T-helper 1 cell (primary cell): Measurements from ENCODE around the gene SECISBP2.
"Not testable (repeated sequence)": the region's sequence is repeated elsewhere in the genome, so short reads cannot be mapped to it uniquely, and the experiment has no call there.

Source experiments
- DNase-seq, 5 donors: peaks; one replicate each; pipeline ENCODE4 v3.0.0-alpha.2; 2012 to 2020

Gene SECISBP2

DNA sequence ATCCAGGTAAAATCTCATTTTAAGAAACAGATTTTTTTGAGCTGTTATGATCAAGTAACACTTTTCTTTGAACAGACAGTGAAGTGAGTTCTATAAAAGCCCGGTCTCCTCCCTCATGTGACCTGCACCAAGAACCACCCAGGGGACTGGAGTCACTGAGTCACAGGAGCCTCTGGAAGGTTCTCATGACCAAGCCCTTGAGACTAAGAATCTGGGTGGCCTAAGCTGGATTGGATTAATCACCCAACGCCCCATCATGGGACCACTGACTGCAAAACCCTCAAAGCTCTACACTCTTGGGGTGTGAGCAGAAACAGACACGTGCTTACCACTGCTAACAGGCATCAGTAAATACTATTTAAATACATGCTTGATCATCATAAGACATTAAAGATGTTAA lies 48.4 kb downstream of the SECISBP2 start:
- no peak for DNase-seq

DNA sequence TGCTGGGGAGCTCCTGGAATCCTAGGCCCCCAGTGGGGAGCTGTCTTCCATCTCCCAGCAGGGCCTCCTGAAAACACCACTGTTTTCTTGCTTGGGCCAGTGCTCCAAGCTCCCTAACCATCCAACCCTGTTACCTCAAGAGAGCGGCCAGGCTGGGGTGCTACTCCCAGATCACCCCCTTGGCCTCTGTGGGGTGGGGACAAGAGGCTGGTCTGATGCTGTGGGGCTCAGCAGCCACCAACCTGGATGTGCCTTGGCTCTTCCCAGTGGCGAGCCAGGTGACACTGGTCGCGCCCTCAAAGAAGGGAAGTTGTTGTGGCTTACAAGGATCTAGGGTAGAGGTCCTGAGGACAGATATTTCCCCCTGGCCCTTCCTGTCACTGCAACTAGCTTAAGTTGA lies 49.0 kb downstream of the SECISBP2 start:
- DNase-seq, result no peak

DNA sequence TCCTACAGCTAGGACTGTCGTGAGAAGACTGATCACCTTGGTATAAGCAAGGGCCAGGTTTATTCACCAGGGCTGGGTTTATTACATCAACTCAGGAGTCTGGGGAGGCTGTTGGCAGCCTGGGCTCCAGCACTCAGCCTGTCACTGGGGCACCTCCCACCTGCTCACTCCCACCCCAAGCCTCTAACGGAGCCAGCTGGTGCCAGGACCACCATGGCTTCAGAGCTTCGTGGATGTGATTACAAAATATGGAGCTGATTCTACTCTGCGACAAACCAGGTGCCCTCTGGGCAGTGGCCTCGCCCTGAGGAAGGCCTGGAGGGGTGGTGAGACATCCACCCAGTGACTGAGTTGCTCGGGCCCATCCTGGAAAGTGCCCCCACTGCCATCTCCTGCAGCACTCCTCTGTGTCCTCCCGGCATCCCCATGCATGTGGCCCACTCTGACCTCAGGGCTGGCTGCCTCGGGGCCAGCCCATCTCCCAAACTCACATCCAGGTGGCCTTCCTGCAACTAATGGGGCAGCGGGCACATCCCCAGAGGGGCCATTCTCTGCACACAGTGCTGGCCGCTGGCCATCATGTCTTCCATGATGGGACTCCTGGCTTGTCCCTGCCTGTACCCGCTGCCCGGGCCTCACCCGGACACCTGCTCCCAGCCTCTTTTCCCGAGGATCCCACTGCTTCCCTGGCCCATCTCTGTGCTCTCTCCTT lies 49.6 kb downstream of the SECISBP2 start:
- DNase-seq, result no peak

DNA sequence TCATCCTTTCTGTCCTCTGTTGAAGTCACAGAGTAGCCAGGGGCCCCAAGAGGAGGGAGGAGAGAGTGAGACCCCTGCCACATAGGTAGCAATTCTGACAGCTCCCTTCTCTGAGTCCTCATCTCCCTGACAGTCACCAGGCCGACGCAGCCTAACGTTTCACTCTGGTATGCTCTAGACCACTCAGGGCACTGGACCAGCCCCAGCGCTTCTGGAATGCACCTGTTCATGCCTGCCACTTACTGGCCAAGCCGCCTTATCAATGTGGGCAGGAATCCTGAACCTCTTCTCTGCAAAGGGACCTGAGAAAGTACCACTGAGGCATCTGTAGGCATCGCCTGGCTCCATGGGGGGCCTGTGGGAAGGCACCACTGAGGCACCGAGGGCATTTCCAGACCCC lies 50.2 kb downstream of the SECISBP2 start:
- DNase-seq, result no peak

DNA sequence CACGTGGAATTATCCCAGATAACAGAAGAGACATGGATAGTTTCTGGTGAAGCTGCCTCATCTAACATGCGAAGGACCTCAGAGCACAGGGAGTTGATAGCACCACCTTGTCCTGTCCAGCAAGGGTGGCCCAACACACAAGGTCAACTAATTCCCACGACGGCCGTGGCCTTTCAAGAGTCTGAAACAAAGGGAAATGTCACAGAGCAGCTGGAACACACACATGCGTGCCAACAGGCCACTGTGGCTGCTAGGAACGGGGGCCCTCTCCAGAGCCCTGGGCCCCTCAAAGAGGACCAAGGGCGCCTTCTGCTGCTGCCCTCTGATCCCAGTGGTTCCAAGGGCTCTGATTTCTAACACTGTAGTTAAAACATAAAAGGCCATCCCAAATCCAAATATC lies 50.7 kb downstream of the SECISBP2 start:
- no peak for DNase-seq

DNA sequence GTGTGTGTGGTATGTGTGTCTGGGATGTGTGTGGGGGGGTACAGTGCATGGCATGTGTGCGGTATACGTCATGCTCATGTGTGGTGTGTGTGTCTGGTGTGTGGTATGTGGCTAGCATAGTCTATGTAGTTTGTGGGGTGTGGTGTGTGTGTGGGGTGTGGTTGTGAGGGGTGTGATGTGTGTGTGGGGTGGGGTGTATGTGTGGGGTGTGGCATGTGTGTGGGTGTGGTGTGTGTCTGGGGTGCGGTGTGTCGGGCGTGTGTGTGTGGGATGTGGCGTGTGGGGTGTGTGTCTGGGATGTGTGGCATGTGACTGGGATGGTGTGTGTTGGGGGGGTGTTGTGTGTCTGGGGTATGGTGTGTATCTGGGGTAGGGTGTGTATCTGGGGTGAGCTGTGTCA lies 52.3 kb downstream of the SECISBP2 start:
- no peak for DNase-seq

DNA sequence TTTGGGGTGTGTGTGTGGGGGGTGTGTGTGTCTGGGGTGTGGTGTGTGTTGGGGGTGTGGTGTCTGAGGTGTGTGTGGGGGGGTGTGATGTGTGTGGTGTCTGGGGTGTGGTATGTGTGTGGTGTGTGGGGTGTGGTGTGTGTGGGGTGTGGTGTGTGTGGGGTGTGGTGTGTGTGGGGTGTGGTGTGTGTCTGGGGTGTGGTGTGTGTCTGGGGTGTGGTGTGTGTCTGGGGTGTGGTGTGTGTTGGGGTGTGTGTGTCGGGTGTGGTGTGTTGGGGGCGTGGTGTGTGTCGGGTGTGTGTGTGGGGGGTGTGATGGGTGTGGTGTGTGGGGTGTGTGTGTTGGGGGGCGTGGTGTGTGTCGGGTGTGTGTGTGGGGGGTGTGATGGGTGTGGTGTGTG lies 53.5 kb downstream of the SECISBP2 start:
- not testable (repeated sequence) for DNase-seq

DNA sequence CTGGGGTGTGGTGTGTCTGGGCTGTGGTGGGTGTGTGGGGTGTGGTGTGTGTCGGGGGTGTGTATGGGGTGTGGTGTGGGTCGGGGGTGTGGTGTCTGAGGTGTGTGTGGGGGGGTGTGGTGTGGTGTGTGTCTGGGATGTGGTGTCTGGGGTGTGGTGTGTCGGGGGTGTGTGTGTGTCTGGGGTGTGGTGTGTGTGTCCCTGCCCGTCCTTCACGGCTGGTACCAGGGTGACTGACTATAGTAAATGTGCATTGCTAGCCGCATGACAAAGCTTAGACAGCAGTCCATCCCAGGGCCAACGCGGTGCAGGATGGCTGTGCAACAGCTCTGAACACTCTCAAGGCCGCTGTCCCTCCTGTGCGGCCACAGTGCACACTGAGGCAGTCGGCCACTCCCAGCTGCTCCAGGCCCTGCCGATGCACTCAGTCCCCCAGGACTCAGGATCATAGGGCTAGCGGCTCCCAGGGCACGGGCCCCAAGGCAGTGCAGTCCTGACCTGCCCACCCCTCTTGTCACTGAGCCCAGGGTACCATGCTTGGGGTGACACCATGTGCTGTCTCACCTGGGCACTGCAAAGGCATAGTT lies 54.0 kb downstream of the SECISBP2 start:
- DNase-seq, result peak in 4 of 5 donors; percentile 40 to 62 (median 46)

DNA sequence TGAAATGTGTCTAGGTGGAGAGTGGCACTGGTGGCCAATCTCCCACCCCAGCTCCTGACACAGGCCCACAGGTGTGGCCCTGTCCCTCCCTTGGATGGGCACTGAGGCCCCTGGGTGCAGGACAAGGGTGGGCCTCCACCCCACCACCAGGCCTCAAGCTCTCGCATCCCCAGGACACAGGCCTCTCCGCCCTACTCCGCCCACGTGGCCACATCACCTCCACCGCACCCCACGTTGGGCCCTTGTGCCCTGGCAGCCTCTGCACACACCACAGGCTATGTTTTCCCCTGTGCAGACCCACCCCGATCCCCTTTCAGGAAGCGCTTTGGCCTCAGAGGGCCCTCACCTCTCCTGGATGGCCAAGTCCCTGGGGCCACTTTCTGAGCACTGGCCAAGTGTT lies 54.7 kb downstream of the SECISBP2 start:
- DNase-seq, result no peak

DNA sequence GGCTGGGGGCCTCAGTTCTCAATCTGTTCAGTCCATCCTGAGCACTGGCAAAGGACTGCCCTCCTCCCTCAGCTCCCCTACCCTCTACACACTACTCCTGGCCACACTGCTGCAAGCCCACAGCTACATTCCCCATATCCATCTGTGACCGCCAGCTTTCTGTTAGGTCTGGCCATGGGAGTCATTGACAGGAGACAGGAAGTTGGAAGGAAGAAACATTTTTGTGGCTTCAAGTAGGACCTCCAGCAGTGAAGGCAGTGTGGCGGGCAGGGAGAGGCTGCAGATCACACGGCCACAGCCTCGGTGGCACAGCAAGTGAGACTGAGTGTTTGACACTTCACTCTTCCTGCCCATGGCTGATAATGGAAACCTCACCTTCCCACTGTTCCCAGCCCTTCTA lies 55.9 kb downstream of the SECISBP2 start:
- no peak for DNase-seq

DNA sequence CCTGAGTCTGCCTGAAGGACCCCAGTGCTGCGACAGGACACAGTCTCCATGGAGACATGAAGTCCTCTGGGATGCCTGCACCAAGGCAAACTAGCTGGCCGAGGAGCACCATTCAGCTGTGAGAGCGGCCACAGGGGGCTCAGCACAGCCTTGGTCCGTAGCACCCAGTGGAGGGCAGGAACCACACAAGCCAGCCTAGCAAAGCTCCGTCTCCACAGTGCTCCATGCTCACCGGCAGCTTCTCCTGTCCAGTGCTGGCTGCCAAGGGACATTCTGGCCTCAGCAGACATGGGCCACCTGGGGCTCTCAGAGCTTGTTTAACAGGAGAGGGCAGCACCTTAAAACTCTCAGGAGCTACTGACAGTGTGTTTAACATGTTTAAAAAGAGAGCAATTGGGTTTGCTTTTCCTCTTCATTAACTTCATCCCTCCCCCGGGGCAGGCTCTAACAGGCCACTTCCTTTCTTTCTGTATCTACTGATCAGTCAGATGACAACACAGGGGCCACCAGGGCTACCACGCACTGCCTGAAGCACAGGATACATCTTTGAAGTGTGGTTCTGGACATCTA lies 57.0 kb downstream of the SECISBP2 start:
- DNase-seq, result peak in 2 of 5 donors; percentile 12 to 34

DNA sequence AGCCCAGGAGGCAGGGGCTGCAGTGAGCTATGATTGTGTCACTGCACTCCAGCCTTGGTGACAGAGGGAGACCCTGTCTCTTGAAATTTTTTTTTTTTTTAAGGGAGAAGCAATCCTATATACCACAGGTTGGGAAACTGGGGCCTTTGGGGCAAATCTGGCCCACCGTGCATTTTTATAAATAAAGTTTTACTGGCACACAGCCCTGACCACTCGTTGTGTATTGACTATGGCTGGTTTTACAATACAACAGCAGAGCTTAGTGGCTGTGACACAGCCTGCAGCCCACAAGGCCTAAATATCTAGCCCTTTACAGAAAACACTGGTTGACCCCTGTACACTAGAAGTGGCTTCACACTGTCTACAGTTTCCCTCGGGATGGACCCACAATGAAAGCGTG lies 58.0 kb downstream of the SECISBP2 start:
- DNase-seq, result no peak

DNA sequence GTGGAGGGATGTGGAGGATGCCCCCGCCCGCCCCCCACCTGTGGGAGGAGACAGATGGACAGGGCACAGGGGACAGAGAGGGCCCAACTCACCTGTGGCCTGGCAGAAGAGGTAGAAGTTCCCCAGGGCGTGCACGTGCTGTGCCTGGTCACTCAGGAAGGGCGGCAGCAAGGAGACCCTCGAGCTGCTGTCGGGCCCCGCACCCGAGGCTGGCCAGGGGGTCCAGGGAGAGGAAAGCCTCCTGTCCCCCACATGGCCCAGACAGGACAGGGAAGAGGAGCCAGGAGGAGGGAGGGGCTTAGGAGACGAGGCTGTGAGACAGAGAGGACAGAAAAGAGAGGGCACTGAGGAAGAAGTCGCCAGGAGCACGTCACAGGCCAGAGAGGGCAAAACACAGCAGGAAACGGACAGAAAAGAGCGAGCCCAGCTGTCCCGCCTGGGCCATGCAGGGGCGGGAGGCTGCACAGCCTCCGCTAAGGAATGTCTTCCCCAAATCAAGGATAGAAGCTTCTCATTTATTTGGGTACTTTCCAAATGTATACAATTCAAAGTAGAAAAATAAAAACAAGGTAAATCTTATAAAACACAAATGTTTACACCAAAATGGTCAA lies 58.5 kb downstream of the SECISBP2 start:
- no peak for DNase-seq

DNA sequence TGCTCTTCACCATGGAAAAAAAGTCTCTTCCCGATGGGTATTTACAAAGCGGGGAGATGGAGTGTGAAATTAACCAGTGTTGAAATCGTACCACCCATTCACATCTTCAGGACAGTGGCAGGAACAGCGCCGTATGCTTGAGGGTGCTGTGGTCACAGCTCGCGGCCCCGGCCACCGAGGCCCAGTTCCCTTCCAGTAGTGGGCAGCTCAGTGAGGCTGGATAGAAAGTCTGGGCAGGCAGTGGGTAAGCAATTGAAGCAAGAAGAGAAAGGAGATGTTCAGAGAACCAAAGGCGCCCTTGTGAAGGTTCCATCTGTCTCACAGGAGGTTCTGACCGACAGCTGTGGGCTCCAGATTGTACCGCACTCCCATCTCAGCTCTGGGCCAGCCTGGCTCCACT lies 59.1 kb downstream of the SECISBP2 start:
- DNase-seq, result no peak

DNA sequence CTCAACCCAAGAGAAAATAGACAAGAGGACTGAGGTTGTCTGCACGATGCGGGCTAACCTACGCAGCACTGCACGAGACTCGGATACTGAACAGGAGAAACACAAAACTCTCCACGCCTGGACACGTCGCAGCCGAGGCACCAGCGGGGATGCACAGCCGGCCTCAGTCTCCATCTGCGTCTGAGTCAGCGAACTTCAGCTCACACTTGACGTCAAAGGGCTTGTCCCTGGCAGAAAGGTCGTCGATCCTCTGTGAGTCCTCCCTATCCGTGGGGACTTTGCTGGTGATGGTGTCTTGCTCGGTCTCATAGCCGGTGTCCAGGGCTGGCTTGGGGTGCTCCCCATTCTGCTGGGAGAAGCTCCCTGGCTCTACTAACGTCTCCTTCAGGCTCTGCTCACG lies 60.2 kb downstream of the SECISBP2 start:
- DNase-seq, result no peak

DNA sequence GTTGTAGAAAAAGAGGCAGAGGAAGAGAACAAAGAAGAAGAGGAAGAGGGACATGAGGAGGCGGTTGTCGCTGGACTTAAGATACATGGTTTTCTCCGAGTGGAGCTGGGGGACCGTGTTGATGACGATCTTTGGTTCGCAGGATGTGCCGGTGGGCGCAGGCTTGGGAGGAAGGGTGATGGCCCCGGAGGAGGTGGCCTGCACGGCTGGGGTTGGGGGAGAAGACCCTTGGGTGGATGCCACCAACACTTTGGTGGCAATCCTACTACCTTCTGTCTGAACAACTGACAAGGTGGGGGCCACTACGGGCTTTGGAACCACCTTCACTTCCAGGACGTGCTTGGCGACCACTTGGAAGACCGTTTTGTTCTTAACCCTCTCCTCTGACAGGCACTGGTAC lies 60.7 kb downstream of the SECISBP2 start:
- no peak for DNase-seq

DNA sequence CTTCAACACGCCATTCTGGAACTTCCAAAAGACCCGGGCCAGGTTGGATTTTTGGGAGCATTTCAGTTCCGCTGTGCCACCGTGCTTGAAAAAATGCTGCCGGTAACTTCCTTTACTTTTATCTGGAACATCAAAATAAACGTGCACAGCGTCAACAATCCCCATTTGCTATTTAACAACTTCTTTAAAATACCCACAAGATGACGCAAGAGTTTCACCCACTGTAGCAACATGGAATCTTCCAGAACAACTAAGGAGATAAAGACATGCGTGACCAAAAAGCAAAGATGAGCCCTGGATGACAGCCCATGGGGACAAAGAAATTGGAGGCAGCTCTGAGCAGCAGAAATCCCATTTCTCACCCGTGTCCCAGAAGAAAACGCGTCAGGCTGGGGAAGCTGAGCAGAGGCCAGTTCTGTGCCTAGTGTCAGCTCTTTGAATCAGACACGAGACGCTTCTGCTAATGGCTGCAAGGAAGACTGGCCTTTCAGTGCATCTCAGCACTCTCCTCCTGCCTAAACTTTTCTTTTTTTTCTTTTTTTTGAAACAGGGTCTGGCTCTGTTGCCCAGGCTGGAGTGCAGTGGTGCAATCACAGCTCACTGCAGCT lies 61.3 kb downstream of the SECISBP2 start:
- DNase-seq, result peak in 1 of 5 donors; percentile 50

DNA sequence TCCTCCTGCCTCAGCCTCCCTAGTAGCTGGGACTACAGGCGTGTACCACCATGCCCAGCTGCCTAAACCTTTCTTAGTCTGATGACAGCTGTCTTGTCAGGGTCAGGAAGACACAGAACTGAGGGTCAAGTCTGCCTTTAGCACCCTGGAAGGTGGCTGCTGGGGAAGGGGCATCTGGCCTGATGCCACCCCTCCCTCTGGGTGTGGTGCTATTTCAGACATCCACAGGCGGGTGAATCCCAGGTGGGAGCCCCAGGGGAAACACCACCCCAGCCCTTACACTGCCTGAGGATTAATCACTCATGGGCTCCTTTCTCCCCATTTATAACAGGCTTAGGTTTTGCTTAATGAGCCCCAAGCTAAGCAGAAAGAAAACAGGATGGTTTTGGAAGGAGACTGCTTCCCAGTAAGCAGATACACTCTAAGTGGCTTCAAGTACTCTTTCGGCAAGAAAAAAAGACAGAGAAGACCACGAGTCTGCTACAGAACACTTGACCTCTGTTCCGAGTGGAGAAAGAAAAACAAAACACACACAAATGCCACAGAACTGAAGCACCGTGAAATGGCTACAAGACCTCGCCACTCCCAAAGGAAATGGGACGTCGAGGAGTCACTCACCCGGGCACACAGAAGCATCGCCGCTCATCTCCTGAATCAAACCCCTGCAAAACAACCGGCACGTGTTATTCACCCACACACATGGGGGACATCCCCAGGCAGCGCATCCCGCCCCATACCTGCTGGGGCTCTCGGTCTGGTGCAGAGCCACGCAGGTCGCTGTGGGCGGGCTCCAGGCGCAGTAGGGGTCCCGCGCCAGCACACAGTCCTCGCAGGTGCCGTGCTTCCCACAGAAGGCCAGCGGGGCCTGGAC lies 62.4 kb downstream of the SECISBP2 start:
- DNase-seq, result no peak

DNA sequence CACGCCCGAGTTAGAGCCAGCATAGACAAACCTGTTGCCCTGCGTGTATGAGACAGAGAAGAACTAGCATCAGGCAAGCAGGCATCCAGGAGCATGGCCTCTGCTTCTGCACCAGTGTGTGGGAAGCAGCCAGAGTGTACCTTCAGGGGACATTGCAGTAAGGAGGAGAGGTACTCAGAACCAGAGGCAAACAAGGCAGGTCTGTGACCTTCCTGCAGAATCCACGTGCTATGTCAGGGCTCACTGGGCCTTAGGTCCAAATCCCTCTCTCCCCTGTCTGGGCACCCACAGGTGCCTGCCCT lies 63.0 kb downstream of the SECISBP2 start:
- DNase-seq, result no peak

DNA sequence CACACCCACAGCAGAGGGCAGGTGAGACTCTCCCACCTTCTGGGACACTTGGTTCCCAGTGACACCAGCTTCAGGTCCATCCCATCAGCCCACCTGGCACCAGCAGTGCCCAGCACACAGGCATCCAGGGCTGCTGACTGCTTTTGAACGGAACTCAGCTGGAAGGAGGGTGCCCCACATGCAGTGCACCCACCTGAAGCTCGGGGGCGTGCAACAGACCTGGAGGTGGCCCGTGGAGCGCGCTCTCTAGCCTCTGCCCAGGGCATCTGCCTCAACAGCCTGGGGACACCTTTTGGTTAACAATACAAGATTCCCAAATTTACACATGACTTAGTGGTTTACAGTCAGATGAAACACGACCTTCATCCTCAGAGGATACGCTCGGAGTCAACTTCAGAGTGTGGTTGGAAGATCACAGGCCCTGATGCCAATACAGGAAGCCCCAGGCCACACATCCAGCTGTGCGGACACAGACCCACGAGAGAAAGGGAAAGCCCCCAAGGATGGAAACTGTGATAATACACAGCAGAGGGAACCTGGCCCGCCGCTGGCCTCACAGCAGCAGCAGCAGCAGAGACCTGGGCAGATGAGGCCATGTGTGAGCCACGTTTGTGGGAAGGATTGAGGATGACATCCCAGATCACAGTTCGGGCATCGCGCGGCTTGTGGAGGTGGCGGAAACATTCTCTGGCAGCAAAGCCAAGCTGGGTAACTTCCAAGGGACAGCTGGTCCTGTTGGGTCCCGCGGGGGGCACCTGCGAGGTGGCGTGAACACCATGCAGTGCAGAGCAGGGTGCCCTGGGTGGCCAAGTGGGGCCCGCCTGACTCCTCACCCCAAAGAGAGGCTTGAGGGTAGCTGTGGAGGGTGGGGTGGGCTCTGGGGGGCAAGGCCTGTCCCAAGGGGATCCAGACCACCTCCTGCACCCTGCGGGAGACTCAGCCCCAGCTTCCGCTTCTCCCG lies 64.0 kb downstream of the SECISBP2 start:
- no peak for DNase-seq

DNA sequence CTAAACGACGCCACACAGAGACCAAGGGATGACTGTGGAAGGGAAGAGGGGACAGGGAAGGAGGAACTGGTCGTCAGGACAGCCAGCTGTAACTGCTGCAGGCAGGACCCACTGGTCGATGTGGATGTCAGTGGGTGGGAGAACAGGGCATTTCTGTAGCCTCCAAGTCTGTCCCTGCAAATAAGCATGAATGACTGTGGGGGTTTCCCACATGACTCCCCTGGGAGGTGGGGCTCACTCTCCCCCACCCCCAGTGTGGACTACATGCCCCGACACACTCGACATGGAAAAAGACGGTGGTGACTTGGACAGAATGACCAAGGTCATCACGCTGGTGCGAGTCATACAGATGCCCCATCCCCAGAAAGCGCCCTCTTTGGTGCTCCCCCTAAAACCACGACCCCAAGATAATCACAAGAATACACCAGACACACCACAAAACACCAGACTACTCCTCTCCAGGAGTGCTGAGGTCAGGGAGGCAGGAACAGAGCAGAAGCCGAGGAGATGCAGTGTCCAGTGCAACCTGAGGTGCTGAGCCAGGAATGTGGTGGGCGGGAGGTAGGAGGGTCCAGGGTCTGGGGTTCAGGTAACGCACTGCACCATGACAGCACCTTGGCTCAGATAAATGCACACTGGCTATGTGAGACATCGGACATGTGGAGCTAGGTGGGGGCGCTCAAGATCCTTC lies 64.9 kb downstream of the SECISBP2 start:
- DNase-seq, result no peak
